HG03064 (cell line): ENCODE data around the gene COG5.
"Not testable (repeated sequence)": the region's sequence is repeated elsewhere in the genome, so short reads cannot be mapped to it uniquely, and the experiment has no call there.

ENCODE experiments used
- ATAC-seq: cut with Tn5 transposase; IDR thresholded peaks from one replicate; pipeline ENCODE4 v1.9.1; 2021; ENCODE audit warnings: low read depth; ENCODE audit not compliant: unreplicated experiment

Gene COG5

GRCh38 chr7:107294182-107294581 lies 269.5 kb downstream of the COG5 start:
- ATAC-seq: no peak

- ATAC-seq: no peak
These were observed 271.1 kb downstream of the COG5 start for GRCh38 chr7:107292591-107292990.

DNA sequence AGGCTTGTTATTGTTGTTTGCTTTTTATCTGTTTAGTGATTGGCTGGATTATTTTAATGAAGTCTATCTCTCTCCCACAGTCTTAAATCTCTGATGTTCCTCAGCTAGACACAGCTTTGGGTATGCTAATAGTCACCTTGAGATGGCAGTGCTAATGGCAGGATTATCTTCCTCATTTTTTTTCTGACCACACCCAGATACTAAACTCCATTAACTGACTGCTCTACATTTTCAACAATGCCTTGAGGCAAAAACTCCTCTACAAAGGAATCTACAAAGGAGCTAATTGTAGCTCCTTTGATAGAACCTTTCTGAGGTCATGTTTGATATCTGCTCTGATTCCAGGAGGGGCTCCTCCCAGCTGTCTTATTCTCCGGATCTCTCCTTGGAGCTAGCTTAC lies 272.3 kb downstream of the COG5 start:
- ATAC-seq: no peak

- no peak for ATAC-seq
These were observed 276.7 kb downstream of the COG5 start for GRCh38 chr7:107286751-107287621.

DNA sequence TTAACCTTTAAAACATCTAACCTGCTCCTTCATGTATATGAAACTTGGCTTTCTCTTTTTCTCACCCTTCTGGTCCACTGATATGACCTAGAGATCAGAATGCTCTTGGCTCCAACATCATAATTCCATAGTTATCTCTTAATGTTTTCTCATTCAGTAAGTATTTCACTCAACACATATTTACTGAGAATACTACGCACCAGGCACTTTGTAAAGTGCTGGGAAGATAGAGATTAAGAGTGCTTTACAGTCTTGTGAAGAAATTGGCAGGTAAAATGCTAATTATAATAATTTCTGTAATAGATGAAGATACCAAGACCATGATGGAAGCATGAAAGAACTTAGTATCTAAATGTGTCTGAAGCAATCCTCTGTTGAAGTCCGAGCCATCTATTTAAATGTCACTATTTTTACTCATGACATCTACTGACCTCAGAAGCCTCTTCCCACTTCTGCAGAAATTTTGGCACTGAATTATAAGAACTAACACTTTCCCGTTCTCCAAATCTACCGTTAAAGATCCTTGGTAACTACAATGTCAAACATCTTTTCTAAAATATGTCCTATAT lies 278.7 kb downstream of the COG5 start:
- ATAC-seq: no peak

- ATAC-seq: no peak
These were observed 286.4 kb downstream of the COG5 start for GRCh38 chr7:107277331-107277730.

- no peak for ATAC-seq
These were observed 287.4 kb downstream of the COG5 start for GRCh38 chr7:107276220-107276827.

GRCh38 chr7:107274506-107274905 lies 289.2 kb downstream of the COG5 start:
- ATAC-seq: no peak

GRCh38 chr7:107269790-107270189 lies 293.9 kb downstream of the COG5 start:
- no peak for ATAC-seq

GRCh38 chr7:107268594-107268993 lies 295.1 kb downstream of the COG5 start:
- ATAC-seq: no peak

GRCh38 chr7:107267138-107267537 lies 296.6 kb downstream of the COG5 start:
- no peak for ATAC-seq

- ATAC-seq: no peak
These were observed 299.0 kb downstream of the COG5 start for GRCh38 chr7:107264723-107265122.

DNA sequence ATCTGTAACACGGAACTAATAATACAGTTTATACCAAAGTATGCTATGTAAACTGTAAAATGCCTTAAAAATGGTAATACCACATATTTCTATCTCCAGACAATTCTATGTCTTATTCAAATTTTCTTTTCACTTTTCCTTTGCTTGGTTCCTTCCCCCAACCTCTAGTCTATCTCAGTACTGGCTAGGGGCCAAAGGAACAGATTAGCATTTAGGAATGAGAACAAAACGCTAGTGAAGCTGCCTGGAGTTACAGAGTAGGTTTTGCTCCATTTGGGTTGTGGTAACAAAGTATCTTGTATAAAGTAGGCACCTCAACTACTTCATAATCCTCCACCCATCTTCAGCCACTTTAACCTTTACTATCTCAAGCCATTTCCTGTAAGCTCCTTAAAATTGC lies 300.9 kb downstream of the COG5 start:
- ATAC-seq: no peak

DNA sequence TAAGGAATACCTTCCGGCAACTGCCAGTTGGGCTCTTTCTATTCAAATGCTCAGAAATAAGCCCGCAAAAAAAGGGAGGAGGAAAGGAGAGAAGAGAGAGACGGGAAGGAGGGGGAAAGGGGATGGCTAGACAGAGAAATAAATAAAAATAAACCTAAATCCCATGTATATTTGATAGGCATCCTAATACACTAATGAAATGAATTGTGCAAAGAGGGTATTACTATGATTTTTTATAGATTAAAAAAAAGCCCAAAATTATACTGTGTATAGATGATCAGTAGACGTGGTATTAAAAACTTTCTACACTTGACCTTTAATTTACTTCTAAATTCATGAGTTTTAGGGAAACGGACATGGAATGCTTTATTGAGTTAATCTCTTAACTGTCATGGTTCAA lies 305.0 kb downstream of the COG5 start:
- ATAC-seq: no peak

GRCh38 chr7:107255602-107256001 lies 308.1 kb downstream of the COG5 start:
- ATAC-seq: no peak

DNA sequence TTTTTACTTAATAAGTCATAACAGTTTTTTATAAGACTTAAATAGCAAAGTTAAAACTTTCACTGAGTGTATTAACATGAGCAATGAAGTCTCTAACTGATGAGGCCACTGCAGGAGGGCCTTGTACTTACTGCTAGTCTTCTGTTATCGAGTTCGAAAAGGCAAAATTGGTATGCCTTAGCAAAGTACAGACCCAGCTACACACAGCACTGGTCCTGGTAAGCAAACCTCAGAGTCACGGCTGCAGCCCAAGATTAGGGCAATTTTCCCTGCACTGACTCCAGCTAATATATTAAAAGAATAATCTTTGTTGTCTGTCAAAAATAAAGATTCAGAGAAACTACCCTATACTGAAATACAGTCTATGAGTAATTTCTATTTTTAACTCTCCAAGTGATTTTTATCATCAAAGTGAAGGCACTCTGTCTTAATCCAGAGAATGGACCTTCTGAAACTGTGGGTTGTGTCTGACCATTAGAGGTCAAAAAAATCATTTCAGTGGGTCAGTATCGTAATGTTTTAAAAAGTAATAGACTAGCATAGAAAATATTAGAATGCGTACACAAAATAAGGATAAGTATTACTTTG lies 309.2 kb downstream of the COG5 start:
- ATAC-seq: no peak

DNA sequence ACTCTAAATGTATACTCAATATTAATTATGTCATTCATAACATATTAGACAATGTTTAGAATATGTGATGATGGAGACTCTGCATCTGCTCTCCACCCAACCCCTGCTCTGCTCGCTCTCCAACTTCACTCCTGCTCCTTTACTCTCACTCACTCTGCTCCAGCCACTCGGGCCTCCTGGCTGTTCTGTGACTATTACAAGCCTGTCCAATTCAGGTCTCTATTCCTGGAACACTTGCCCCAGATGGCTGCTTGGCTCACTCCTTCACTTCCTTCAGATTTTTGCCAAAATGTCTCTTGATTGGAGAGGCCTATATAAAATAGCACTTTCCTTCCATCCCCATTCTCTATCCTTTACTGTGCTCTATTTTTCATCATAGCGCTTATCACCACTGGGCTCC lies 310.1 kb downstream of the COG5 start:
- ATAC-seq: no peak

DNA sequence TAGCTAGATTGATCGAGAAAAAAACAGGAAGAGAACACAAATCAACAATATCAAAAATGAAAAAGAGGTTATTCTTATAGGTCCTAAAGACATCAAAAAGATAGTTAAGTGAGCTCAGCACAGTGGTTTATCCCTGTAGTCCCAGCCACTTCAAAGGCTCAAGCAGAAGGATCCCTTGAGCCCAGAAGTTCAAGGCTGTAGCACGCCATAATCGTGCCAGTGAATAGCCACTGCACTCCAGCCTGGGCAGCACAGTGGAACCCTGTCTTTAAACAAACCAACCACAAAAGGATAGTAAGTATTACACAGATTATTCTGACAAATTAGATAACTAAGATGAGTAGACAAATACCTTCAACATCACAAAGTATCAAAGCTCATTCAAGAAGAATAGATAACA lies 311.8 kb downstream of the COG5 start:
- no peak for ATAC-seq

GRCh38 chr7:107248551-107249316 lies 315.0 kb downstream of the COG5 start:
- no peak for ATAC-seq

- ATAC-seq: not testable (repeated sequence)
These were observed 316.9 kb downstream of the COG5 start for GRCh38 chr7:107246836-107247235.

DNA sequence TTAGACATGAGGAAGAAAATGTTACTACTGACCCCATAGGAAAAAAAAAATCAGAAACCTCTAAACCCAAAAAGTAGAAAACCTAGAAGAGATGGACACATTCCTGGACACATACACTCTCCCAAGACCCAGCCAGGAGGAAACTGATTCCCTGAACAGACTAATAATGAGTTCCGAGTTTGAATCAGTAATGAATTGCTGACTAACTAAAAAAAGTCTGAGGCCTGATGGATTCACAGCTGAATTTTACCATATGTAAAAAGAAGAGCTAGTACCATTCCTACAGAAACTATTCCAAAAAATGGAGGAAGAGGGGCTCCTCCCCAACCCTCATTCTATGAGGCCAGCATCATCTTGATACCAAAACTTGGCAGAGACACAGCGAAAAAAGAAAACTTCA lies 319.1 kb downstream of the COG5 start:
- no peak for ATAC-seq
